ELR (cell line): ENCODE measurements around the gene ADAMTS16.
A peak's percentile ranks its signal among the peaks of the same experiment; 100 is the strongest.

Source experiments
- DNase-seq: peaks from one replicate; pipeline ENCODE4 v3.0.0-alpha.2; 2015; ENCODE audit warnings: low read depth

ADAMTS16 gene

DNA sequence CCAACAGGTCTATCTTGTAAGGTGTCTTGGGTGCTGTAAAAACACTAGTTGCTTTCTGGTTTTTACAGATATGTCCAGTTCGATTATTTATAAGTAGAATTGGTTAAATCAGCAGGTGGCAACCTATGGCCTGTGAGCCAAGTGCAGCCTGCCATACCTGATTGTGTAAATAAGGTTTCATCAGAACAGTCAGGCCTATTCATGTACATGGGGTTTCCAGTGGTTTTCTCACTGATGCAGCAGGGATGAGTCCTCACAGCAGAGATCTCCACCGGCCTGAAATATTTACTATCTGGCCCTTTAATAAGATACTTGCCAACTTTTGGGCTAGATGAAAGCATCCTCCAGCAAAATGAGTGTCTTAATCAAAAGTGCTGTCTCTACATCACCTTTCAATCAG lies 149.4 kb downstream of the ADAMTS16 start:
- DNase-seq: no peak

DNA sequence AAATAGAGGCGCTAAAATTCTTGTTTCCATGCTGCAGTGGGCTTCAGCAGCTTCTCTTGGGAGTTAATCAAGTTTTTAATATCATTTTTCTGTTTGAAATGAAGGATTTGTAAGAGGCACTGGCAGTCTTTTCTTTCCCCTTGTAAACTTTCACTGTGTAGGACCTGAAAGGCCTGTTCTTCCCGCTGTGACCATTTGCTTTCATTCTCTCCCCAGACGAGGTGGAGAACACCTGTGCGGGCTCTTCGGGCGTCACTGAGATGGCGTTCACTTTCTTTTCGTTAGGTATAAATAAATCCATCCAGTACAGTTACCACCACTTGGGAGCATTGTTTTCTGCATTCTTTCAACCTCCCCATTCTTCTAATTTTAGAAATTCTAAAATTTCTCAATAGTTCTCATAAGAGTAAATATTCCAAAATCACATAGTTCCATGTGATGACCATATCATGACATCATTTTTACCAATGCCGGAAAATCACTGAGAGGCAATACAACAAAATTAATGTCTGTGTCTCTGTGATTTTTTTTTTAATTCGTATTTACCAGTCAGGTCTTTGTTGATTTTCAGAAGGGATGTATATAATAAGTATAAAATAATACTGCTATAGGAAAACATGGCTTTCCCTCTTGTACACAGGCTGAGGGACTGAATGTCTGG lies 150.7 kb downstream of the ADAMTS16 start:
- no peak for DNase-seq

DNA sequence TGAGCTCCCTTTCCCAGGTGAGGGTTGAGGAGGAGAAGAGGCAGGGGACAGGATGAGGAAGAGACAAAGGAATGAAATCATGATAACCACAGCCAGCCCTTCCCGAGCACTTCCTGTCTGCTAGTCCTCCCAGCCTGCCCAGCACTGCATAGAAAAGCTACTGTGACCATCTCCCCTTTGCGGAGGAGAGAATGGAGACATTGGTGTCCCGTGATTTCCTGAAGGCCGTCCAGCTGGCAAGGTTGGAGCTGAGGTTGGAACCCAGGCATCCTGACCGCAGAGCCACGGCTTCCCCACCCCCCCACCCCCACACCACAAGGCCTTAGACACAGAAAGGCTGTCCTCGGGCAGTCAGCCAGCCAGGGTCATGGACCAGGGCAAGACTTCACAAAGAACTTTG lies 151.2 kb downstream of the ADAMTS16 start:
- DNase-seq: peak; percentile 53

DNA sequence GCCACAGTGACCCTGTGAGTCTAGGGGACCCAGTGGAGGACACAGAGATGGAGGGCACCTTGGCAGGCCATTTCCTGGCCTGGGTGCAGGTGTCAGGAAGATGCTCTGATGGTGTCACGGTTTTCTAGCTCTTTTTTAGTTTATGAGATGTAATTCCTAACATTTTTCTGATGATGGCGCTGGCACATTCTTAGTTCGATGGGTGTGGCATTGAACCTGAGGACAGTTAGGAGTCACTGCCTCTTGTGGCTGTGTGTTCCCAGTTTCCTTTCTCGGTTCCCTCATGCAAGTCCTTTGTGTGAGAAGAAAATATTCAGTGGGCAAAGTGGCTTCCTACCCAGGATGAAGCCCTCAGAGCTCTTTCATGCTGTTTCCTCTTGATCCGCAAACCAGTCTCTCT lies 152.9 kb downstream of the ADAMTS16 start:
- peak; percentile 15 for DNase-seq

DNA sequence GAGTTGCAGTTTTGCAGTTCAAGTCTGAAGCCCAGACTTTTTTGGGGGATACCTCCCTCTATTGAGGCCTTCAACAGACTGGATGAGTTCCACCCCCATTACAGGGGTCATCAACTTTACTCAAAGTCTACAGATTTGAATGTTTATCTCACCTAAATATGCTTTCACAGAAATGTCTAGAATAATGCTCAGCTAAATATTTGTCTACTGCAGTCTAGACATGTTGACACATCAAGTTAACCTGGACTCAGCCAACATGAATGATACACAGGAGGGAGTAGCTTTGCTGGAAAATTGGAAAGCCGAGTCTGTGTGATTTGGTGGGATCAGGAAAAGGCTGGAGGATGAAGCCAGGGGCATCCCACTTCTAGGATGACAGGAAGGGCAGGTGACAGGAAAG lies 154.3 kb downstream of the ADAMTS16 start:
- DNase-seq: no peak

DNA sequence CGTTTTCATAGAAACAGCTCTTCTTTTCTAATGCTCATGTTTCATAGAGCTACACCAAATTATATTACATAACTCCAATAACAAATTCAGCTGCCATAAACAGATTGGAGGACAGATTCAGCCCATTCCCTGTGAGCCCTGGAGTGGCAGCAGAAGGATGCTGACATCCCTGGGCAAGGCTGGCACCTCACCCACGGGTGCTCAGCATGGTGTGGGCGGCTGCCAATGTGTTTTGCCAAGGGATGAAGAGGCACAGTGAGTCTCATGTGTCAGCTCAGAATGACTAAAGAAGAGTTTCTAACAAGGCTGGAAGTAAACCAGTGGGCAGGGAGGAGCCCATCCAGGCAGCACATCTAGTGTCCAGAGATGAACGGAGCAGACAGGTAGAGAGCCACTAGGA lies 155.2 kb downstream of the ADAMTS16 start:
- no peak for DNase-seq

DNA sequence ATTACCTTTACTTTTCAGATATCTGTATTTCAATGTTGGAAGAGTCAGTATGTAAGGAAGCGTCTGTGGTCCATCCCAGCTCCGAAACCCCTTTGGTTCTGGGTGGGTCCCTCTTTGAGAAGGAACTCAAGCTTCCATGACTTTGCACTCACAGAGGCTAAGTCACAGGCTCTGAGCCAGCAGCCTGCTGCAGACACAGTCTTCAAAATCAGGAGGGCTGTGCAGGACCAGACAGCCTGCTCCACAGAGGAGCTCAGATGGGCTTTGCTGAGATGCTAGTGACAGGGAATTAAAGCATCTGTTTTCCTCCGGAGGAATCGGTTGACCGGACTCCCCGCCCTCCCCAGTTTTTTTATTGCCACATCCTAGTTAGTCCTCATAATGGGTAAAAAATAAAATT lies 155.9 kb downstream of the ADAMTS16 start:
- DNase-seq: no peak

DNA sequence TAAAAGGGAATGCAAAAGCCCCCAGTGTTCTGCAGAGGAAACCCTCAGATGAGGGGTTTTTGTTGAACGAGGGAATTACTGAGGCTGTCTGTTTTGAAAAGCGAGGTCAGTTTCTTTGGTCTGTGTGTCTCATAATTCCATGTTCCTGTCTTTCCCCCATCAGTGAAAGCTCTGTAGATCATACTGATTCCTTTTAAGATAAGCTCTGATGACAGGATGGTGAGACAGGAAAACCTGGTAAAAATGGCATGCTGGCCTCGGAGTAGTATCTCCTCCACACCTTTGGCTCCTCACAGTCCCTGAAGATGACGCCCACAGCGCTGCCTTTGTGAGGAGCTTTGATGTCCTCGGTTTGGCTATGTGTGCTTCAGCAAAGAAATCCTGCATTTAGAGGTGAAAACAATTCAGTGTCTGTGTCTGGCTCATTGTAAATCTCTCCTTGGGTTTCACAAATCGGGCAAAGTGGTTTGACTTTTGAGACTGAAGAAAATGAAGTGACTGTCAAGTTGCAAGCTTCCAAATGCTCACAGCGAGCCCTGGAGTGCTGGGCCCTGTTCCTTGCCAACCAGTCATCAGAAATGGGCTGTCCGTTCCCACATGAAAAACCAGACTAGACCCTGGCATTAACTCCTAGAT lies 157.4 kb downstream of the ADAMTS16 start:
- no peak for DNase-seq

DNA sequence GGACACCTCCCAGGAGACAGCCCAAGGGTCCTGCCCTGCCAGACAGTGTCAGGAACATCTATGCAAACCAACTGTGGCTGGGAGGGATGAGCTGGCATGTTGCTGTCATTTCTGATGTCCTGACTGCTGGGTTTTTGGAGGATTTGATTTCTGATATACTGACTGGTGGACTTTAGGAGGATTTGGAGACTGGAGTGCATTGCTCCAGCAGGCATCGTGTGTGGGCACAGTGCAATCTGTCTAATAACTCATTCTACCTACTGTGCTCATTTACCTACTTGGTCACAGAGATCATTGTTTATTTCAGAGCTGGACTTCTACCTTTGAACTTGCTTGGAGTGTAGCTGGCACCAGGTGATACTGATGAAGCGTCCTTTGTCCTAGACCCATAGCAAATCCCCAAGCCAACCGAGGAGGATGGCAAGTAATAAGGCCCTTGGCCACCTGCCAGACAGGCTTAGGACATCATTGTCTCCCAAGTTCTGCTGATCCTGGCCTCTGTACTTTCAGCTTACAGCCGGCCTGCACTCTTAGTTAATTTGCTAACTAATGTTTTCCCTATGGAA lies 158.0 kb downstream of the ADAMTS16 start:
- DNase-seq: no peak

DNA sequence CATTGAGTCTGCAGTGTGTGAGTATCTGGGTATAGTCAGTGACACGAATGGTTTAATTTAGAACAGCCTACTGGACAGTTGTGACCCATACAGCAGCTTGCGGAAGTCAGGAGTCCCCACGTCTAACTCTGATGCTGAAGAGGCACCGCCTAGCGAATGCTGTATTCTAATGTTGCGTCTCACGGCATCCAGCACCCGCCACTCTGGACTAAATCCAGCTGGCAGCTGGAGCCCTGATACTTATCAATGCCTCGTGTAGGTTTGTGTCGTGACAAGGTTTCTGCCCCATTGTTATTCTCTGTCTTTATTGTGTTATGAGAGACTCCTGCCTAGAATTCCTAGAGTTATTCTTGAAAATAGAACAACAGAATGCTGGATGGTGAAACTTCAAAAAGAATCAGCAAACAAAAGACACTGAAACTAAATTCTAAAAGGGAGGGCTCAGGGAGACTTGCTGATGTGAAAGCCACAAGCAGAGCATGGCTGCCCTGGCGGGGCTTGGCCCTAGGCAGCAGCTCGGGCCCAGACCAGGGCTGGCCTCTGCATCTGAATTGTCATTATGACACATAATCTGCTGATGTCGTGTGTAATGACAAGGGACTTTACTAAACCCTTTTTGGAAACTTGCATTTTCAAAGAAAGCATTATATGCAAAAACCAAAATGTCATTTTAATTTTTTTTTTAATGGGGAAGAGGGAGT lies 158.9 kb downstream of the ADAMTS16 start:
- DNase-seq: no peak

DNA sequence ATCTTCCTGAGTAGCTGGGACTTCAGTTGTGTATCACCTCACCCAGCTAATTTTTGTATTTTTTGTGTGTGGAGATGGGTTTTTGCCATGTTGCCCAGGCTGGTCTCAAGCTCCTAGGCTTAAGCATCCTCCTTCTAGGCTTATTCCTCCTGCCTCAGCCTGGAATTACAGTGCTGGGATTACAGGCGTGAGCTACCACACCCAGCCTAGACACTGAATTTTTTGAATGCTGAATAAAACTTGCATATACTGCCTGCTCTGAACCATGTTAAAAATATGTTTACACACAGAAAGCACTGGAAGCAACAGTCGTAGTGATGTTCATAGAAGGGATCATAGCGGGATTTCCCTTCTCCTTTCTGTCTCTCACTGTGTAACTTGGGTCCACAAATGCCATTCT lies 161.0 kb downstream of the ADAMTS16 start:
- no peak for DNase-seq

DNA sequence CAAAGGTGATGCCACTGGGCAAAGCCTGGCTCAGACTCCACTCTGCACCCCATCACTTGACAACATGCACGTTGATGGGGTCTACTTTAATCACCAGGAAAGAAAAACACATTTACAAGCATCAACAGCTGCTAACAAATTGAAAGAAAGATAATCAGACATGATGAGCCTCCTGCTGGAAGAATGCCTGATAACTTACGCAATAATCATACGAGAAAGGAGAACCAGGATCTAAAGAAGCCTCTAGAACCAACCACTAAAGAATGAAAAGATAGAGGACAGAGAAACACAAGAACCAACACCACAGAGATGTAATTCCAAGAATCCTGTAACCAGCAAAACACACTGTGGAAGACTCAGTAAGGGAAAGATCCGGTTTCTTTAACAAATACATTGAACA lies 162.1 kb downstream of the ADAMTS16 start:
- no peak for DNase-seq

DNA sequence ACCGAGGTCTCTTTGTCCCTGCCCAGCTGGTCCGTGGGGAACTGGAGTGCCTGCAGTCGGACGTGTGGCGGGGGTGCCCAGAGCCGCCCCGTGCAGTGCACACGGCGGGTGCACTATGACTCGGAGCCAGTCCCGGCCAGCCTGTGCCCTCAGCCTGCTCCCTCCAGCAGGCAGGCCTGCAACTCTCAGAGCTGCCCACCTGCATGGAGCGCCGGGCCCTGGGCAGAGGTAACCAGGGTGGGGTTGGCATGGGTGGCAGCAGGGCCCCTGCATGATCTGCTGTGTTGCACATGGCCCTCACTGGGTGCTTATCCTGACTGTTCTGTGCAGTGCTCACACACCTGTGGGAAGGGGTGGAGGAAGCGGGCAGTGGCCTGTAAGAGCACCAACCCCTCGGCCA lies 163.1 kb downstream of the ADAMTS16 start:
- DNase-seq: no peak

DNA sequence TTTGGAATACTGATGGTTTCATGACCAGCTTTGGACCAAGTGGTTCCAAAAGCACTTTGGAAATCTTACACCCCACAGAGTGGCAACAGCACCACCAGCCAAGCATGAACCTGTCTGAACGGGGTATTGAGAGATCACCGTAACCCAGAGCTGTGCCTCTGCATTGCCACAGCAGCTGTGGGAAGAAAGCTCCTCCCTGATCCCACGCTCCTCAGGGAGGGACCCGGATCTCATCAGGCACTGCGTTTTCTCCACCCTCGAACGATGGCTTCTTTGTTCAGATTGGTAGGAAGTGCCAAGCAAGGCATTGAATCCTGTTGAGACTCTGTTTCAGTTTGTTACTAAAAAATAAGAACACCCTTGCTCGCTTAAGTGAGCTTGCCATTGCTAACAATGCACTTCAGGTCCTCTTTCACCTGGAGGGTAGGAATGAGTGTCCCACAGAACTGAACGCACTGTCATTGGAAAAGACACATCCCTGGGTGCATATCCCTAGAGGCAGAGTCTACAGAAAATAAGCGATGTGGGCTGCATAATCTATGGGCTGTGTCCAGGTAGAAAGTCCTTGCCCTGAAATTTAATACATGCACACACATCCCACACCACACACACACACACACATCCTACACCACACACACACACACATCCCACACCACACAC lies 164.4 kb downstream of the ADAMTS16 start:
- peak; percentile 20 for DNase-seq

DNA sequence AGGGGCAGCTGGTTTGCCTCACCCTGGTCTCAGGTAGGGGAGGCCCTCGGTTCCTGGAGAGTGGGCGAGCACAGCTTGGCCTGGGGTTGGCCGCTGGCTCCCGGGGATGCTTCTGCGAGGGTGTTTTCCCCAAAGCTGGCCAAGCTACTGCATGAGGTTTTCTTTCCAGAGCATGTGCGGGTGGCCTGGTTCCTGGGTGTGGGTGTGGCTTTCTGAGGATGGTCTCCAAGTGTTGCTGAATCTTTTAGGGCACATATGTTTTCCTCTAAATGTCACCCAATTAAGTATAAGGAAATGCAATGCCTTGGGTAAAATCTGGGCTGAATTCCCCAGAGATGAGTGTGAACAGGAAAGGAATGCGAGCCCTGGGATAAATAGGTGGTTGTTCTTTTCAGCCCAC lies 166.6 kb downstream of the ADAMTS16 start:
- peak; percentile 76 for DNase-seq

DNA sequence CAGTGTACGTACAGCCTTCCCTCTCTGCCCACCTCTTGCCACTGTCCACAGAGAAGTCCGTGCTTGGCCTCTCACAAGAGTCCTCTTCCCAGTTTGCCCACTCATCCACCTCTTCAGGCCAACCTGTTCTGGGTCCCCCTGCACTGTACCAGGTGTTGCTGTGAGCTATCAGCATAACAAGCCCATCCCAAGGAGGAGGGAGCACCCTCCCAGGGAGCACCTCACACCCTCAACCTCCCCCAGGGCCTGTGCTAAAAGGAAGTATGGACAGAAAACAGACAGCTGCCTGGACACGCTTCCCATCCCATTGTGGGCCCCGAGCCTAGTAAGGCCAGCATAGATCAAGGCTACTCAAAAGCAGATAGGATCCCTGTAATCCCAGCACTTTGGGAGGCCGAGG lies 168.2 kb downstream of the ADAMTS16 start:
- no peak for DNase-seq

DNA sequence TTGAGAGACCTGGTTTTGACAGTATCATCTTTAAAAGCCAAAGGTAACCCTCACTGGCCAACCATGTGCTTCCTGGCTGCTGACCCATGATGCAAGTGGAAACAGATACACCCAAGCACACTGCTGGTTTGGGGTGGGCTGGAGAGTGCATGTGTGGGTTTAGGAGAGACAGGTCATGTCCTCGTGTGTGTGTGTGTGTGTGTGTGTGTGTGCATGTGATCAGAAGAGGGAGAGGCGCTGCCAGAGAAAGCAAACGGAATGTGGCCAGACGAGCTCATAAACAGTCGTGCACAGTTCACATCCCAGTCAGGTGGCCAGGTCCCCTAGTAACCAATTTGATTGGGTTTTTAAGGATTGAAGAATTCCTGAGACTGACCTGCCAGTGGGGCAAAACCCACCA lies 169.5 kb downstream of the ADAMTS16 start:
- DNase-seq: no peak

DNA sequence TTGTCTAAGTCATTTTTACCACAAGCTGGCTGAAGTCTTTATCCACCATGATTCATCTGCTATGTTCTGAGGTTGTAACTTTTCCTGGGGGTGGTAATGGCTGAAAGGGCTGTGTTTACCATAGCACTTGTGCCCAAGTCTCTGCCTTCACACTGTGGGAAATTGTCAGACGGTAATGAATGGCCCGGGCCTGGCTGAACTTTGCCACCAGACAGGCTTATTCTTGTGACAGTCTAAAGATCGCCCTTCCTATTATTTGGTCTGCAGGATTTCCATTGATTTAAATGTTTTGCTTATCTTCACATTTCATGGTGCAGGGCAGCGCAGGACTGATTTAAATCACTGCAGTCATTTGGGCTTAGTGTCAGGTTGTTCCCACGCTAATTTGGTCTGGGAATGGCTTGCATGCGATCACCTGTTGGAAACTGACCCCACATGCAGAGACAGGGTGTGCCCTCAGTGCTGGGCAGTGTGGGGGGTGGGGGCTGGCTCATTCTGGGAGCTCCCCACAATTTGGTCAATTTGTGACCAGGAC lies 173.0 kb downstream of the ADAMTS16 start:
- no peak for DNase-seq

DNA sequence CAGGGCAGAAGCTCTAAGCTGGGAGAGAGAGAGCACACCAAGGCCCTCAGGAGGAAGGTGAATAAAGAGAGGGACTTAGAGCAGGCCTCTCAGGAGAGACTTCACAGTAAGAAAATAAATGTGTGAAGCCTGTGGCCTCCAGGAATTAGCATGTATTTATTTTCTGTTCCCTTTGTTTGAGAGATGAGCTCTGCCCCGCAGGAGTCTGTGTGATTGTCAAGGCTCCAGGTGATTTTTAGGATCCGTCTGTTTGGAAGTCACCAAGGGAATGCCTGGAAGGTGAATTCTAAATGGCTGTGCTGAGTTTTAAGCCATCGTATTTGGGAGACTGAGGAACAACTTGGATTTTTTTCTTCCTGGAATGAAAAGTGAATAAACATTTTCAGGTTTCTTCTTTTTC lies 174.0 kb downstream of the ADAMTS16 start:
- no peak for DNase-seq

DNA sequence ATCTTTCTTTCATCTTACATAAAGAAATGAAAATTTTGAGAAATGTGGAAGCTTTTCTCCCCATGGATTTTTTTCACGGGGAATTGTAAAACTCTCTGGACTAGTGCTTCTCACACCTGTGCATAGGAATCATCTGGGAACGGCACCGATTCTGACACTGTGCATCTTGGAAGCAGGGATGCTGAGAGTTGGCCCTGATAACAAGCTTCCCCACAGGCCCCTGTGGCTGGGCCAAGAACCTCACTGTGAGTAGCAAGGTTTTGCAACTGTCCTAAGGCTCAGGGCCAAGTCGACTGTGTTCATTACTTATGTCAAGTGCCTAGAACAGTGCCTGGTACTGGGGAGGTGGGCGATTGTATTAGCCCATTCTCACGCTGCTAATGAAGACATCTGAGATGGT lies 174.5 kb downstream of the ADAMTS16 start:
- no peak for DNase-seq

DNA sequence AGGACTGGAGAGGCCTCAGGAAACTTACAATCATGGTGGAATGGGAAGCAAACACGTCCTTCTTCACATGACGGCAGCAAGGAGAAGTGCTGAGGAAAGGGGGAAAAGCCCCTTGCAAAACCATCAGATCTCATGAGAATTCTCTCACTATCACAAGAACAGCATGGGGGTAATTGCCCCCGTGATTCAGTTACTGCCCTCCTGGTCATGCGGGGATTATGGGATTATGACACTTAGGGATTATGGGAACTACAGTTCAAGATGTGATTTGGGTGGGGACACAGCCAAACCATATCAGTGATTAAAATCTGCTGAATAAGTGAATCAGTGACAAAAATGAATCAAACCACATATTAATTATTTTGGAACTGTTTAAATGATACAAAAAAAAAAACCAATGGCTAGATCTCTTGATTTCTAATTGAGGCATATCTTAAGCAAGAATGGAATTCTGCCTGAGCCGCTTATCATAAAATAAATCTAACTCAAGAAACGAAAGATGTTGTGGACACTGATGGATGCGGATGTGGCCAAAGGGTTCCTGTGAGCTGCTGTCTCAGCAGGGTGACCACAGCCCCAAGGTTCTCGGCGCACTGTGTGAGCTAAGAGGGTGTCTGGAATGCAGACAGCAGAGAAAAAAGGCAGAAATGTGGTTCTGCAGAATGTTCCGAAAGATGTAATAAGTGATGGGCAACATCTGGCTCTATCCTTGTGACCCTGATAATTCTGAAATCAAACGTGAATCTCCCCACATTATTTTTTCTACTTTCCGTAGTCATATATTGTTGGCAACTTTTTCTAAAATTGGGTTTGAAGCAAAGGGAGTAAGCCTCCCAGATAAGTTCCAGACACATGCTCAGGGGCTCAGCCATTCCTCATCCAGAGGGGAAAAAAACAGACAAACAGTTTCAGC lies 175.2 kb downstream of the ADAMTS16 start:
- DNase-seq: no peak
